Smooth muscle cell of the brain vasculature (primary cell): ENCODE measurements around the gene ABCC12.
A peak's percentile ranks its signal among the peaks of the same experiment; 100 is the strongest.
"Not testable (repeated sequence)": the region's sequence is repeated elsewhere in the genome, so short reads cannot be mapped to it uniquely, and the experiment has no call there.

Source experiments
- DNase-seq: peaks from one replicate; pipeline ENCODE4 v3.0.0-alpha.2; 2012; ENCODE audit warnings: low read depth, low spot score

The ABCC12 gene

DNA sequence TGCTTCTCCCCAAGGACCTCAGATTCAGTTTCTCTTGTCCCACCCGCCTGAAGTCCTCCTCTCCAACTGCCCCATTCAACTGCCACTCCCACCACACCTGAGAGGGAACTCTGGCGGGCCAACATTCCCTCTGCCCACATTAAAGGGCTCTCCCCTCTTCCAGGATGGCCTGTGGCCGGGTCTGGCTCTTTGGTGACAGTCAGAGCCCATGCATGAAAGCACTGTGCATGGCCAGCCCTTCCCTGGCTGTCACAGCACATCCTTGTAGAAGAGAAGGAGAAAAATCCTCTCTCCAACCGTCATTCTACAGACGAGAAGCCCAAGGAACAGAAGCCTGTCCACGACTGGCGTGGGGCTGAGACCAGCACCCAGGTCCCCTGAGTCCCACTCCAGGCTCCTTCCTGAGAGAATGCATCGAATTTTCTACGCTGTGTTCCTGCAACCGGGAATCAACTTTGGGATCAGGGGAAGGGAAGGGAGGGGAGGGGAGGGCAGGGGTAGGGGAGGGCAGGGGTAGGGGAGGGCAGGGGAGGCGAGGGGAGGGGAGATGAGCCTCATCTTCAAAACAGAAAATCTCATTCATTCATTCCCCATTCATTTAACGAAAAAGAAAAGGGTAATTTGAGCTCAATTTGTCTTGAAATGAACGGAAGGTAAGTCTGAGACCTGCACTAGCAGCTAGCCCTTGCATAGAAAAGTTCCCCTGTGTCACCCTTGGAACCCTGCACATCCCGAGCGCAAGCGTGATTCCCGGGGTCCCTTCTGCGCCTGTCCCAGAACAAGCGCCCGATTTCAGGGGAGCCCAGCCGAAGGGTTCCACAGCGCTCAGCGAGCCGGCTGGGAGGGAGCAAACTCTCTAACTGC, at the start of gene ABCC12:
Gene ABCC12, minus strand, starts transcription at position 68 of the 864 bp plus-strand sequence. CDS start 9,569 bp downstream, outside the sequence.
- DNase-seq: no peak

DNA sequence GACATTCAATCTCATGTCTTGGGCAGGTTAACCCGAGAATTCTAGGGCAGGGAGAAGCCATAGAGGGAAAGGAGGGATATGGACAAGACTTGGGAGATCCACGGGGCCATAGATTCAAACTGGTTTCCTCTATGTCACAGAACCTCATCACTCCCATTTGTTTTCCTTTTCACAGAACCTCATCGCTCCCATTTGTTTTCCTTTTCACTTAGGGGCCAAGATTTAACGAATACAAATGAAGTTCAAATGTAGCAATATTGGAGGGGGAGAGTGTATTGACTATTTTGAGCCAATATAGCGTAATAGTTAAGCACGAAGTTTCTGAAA, 49.0 kb upstream of the ABCC12 start:
- no peak for DNase-seq

DNA sequence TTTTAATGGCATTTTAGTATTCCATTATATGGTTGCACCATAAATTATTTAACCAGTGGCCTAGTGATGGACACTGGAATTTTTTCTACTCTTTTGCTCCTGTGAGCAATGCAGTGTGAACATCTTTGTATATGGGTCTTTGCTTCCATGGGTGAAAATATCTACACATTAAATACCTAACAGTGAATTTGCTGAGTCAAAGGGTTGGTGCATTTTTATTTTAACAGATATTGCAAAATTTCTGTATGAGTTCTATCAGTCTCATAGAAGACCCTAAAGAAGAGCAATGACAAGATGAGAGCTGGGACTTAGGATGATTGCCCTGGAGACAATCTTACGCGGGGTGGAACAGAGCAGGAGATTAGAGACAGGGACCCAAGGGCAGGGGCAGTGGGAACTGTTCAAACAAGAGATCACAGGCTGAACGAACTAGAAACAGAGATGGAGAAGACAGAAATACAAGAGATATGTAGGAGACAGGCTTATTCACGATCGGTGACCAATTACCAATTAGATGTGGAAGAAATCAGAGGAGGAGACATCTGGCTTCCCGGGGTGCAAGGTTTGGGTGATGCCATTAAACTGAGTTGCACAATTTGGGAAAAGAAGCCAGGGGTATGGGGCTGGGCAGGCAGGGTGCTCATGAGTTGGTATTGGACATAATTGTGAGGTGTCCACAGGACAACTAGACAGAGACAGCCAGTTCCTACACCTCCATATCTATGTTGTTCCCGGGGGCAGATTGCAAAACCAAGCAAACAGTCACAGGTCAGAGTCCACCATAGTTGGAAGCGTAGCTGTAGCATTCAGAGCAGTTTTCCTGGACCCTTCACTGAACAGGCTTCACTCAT, 48.4 kb upstream of the ABCC12 start:
- DNase-seq: no peak

DNA sequence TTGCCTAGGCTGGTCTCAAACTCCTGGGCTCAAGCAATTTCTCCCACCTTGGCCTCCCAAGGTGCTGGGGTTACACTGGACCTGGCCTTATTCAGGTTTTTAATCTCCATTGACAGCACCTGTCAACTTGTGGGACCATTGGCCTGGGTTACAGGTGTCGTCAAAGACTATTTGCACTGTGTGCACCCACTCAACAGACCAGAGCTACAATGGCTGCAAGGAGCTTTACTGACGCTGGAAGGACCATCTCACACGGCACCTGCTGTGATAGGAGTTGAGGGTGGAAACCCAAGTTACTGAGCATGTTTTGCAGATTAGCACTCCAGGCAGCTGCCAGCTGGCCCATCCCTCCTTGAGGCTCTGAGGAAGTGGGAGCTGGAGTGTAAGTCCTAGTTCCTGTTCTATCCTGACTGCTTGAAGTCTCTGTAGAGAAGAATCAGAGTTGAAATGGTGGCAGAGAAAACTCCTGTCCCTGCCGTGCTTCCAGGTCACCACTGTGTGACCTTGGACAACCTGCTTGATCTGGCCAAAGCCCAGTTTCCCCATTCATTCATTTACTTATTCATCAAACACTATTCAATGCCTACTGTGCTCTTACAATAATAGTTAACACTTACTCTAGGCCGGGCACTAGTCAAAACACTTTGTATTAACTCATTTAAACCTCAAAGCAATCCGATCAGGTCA, 45.9 kb upstream of the ABCC12 start:
- no peak for DNase-seq

DNA sequence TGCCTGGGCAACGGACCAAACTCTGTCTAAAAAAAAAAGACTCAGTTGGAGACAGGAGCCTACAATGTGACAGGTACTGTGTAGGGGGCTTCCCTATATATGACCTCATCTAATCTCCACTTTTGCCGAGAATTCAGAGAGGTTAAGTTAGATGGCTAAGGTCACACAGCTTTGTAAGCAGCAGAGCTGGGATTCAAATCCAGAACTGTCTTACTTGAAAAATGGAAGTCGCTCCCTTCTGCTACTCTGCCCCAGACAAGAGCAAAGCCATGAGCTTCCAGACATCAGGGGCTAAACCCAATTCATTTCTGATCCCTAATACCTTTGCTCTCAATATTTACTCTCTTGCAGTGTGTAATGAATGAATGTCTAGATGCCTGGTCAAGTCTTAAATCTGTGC, 41.5 kb upstream of the ABCC12 start:
- DNase-seq: no peak

DNA sequence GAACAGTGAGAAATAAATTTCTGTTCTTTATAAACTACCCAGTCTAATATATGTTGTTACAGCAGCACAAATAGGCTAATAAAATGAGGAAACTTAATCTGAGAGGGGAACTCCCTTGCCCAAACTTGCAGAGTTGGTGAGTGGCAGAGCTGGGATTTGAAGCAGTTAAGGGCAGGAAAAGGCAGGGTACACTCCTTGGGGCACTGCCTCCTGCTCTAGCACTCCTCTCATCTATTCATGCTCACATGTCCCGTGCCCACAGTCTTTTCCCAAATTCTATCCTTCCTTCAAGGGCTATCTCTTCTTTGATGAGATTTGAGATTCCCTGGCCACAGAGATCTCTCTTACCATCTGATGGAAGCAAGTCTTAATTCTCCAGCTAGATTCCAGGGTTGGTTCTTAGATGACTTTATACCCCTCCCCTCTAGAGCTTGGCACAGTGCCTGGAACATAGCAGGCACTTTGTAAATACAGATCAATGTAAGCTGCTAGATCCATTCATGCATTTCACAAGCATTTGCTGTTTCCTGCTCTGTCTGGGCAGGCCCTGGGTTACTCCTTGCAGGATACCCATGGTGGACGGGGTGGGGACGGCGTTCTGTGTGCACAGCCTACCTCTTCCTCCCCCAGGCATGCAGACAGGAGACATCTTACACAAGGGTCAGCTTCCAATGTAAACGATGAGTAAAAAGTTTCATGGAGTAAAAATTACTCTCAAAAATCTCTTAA, 39.2 kb upstream of the ABCC12 start:
- peak; percentile 28 for DNase-seq

DNA sequence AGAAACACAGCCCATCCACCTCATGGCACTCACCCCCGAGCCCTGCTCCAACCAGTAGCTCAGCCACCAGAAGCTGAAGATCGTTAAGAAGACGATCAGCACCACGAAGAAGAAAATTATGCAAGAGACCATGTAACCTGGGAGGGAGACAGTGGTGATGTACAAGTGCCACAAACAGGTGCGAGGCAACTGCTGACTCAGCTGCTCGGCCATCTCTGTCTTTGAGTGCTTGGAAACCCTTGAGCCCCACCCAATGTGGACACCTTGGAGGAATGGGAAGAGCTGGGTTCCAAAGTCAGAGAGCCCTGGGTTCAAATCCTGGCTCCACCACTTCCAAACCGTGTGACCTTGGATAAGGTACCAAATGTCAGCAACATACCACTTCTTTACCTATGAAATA, 38.1 kb upstream of the ABCC12 start:
- DNase-seq: no peak

DNA sequence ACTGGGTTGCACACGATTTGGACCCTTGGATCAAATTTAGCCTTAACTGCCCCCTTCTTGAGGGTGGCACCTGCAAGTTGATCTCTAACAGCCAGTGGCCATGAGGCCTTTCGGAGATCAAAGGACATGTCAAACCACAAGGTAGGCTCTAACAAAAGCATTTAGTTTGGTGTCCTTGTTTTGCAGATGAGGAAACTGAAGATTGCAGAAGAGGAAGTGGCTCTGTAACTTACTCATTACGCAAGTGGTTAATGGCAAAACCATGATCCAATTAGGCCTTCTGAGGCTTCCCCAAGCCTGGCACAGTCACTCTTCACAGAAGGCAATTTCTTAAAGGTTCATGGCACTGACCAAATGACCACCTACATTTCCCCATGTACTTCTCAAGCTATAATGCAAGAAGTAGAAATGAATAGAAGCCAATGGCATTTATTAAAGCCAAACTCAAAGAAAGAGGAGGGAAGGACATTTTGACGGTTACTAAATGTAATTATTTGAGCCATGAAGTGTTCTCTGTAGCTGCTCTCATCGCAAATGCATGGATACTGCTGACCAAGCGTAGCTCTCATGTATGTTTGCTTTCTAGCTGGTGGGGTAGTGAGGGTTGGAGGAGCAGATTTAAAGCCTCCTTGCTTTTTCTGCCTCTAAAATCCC, 32.8 kb upstream of the ABCC12 start:
- DNase-seq: no peak

DNA sequence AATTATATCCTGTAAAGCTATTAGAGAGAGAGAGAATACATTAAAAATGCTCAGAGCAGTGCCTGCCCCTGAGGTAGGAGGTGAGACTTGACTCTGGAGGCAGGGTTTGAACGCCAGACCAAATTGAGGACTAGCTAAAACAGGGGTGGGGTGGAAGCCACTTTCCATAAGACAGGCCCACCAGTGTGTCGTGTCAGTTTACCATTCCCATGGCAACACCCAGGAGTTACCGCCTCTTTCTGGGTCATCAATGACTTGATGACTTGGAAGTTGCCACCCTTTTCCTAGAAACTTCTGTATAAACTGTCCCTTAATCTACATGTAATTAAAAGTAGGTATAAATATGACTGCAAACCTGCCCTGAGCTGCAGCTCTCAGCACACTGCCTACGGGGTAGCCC, 32.0 kb upstream of the ABCC12 start:
- no peak for DNase-seq

DNA sequence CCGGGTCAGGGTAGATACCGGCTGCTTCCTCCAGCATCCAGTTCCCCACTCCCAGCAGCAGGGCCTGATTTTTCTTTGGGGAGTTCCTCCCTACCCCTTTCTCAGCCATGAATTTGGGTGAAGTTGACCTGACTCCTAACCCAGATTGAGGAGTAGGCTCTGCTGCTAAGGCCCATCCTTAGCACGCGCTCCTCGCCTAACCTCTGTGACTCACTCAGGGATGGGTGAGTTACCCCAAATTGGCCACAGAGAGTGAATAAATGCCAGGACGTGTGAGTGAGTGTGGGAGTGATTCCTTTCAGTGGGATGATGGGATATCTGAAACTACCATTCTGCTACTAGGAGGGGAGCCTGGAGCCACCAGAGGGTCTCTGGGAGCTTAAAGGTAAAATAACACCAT, 28.9 kb upstream of the ABCC12 start:
- DNase-seq: no peak

DNA sequence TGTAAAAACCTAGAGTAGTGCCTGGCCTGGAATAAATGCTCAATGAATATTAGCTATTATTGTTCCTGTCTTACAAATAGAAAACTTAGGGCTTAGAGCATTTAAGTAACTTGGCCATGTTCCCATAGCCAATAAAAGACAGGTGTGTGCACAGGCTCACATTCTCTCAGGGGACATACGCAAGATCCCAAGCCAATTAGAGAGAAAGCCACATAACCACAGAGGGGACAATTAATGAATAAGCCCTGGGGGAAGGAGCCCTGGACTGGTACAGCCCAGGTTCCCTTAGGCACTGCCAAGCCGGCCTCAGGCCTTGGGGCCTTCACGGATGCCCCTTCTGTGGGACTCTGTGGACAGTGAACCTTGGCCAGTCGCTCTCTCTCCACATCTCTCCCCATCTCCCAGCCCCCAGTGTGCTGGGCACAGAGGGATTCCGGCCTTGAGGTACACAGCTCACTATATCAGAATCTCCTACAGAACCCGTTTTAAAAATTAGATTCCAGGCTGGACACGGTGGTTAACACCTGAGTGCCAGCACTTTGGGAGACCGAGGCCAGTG, 27.3 kb upstream of the ABCC12 start:
- DNase-seq: no peak

DNA sequence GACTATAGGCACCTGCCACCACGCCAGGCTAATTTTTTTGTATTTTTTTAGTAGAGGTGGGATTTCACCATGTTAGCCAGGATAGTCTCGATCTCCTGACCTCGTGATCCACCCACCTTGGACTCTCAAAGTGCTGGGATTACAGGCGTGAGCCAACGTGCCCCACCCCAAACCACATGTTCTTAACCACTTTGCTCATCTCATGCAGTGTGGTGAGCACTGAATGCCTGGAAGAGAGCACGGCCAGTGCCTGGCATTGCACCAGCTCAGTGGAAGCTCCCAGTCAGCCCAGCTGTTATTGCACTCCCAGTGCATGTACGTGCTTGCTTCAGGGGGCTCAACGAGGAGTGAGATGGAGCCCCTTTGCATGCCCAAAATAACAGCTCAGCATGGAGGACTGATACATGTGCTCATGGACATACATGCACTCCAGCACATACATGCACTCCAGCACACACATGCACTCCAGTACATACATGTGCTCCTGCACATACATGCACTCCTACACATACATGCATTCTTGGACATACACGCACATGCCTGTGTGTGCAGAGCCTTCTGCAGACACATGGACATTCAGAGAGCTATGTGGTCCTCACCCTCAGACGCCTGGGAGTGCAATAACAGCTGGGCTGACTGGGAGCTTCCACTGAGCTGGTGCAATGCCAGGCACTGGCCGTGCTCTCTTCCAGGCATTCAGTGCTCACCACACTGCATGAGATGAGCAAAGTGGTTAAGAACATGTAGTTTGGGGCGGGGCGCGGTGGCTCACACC, 26.1 kb upstream of the ABCC12 start:
- not testable (repeated sequence) for DNase-seq

DNA sequence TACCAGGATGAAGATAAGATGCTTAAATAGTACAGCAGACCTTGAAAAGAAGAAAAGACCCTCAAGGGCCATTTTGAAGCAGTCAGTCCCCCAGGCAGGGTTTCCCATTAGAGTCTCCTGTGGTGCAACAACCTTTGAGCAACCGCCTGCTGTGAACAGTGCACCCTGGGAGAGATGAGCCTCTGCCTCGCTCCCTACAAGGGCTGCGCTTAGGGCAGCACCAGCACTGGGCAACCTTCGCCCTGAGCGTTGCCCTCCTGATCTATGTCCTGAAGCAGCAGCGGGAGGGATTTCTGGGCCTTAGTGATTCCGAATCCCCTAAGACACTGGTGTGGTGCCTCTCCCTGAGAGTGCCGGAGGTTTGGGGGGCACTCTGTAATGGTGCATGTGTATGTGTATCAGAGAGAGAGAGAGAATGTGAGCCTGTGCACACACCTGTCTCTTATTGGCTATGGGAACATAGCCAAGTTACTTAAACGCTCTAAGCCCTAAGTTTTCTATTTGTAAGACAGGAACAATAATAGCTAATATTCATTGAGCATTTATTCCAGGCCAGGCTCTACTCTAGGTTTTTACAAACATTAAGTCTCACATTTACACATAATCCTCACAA, 25.2 kb upstream of the ABCC12 start:
- no peak for DNase-seq

DNA sequence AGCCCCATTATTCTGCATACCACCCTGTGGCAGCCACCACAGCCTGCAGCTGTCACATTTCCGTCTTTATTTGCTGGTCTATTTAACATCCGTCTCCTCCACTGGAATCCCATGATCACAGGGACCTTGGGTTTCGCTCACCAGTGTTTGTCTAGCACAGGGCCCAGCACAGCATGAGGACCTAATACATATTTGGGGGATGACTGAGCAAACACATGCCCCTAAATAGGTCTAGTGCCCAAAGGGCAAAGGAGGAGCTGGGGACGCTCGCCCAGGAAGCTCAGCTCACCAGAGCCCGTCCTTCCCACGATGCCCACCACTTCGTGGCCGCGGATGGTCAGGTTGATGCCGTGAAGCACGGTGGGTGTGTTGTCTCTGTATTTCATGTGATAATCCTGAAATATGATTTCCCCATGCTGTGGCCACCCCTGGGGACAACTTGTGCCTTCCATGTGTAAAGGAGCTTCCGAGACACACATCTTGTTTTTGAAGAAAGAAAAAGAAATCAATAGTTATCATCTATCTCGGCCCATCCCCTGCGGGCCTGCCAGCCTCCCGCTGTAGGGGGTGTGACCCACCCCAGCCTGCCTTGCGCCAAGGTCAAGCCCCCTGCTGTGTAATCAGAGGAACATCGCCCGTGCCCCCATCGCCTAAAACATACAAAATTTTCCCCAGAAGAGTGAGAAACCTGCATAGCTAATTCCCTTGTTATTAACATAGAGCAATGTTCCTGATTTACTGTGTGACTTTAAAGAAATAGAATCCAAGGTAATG, 21.0 kb upstream of the ABCC12 start:
- no peak for DNase-seq

DNA sequence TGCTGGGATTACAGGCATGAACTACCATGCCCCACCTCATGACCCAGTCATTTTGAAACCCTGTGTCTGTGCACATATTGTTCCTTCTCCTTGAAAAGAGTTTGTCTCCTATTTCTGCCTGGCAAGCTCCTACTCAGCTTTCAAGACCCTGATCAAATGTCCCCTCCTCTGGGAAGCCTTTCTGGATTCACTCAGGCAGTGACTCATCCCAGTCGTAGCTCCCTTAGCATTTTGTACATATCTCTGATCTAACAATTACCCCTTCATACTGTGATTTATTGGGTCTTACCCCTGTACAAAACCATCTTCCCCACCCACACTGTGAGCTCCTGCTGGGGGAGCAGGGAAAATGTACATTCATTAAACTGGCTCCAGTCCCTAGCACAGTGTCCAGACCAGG, 18.1 kb upstream of the ABCC12 start:
- DNase-seq: no peak

DNA sequence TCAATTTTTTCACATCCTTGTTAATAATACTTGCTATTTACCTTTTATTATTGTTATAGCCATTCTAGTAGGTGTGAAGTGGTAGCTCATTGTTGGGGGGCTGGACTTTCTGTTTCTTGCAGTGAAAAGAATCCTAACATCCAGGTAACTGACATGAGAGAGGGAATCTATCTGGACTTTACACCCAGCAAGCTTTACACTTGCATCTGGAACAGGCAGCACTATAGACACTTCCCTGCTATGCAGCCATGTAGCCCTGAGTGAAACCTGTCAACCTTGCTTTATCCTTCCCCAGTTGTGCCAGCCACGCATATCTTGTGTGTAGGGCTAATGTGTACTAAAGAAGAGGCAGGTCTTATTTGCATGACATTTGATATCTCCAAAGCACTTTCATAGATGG, 16.9 kb upstream of the ABCC12 start:
- no peak for DNase-seq

DNA sequence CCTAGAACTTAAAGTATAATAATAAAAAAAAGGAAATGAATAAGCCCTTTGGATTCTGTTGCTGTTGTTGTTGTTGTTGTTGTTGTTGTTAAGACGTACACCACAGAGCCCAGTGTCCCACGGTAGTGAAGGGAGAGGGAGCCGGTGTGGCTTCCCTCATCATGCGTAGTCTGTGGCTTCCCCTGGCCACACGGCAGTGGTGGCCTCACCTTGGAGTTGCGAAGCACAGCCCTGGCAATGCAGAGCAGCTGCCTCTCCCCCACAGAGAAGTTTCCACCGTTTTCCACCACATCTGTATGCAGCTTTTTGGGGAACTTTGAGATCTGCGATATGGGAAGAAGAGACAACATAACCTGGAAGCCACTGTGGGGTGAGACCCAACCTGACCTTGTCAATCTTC, 14.1 kb upstream of the ABCC12 start:
- no peak for DNase-seq

DNA sequence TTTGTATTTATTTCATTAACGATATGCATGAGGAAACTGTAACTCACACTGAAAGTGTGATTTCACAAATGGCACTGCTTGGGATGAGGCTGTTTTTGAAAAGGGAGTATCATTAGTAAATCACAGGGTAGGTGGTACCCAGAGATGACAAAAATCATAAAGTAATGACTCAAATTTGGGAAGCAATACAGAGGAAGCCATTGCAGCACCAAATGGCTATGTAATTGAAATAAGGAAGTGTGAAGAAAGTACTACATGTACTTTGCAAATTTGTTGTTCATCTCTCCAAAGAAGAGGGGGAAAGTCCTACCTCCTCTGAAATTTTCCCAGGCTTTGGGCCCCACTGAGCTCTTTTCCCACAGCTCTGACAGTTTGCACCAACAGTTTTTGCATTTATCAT, 12.3 kb upstream of the ABCC12 start:
- DNase-seq: no peak

DNA sequence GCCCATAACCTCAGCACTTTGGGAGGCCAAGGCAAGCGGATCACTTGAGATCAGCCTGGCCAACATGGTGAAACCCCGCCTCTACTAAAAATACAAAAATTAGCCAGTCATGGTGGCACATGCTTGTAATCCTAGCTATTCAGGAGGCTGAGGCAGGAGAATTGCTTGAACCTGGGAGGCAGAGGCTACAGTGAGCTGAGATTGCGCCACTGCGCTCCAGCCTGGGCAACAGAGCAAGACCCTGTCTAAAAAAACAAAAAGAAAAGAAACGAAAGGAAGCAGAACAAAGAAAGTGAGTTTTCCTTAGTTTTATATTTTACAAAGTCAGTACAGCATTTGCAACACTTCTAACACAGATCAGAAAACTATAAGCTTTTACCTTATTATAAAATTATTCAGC, 10.8 kb upstream of the ABCC12 start:
- not testable (repeated sequence) for DNase-seq
